Tibial nerve (tissue), 4 donors: Measurements from ENCODE around the gene RPL35A. TPM values are rescaled to one million over a fixed set of nuclear protein-coding genes. Genes with fewer than 3 reads are reported as not detected.

Experiments
- small RNA-seq: library from RNA; depleted of rRNA; stranded (forward); fragments of <200 nt; gene quantifications from one replicate; pipeline ENCODE3, GENCODE V24; 2016
- total RNA-seq, 4 donors: library from RNA; depleted of rRNA; stranded (reverse); fragments of >200 nt; gene quantifications; one replicate each; pipeline ENCODE4 v1.1.0, GENCODE V29; 2016

The RPL35A gene
- total RNA-seq, 4 donors from 2014 or later: 250 to 531 (median 413) TPM

Small RNA genes lying within 50 kb of the gene (small RNA-seq; reads per million reads assigned to genes)
- not detected for gene RNU6-621P

Other genes with a start within 250 kb of the RPL35A start
- 100 to 1,000 TPM in 2 of 4 donors, 10 to 100 TPM in 2; 63.6 to 168 (median 102) TPM for gene RUBCN, start 213.3 kb upstream of the RPL35A start, total RNA-seq
- 10 to 100 TPM; 27.2 to 48.6 (median 41.2) TPM for gene FYTTD1, start 200.3 kb upstream of the RPL35A start, total RNA-seq
- 10 to 100 TPM; 47.3 to 74.1 (median 70.6) TPM for gene LRCH3, start 158.9 kb upstream of the RPL35A start, total RNA-seq
- gene LMLN, start 10.0 kb downstream of the RPL35A start, total RNA-seq: 1 to 10 TPM; 5.7 to 9.0 (median 7.1) TPM